Neural progenitor cell (in vitro differentiated cells): Measurements from ENCODE around the gene ALDH8A1. TPM values are rescaled to one million over a fixed set of nuclear protein-coding genes. Genes with fewer than 3 reads are reported as not detected.

ENCODE experiments used
- DNase-seq: peaks from one replicate; pipeline ENCODE4 v3.0.0-alpha.2; 2016; ENCODE audit warnings: low spot score
- H2AFZ ChIP-seq: fragments of 200-600 bp; sonication (generic); replicated peaks from 2 replicates; pipeline ENCODE4 v1.6.1; 2016; ENCODE audit warnings: antibody characterized with exemption
- H3F3A ChIP-seq: fragments of 200-600 bp; sonication (generic); 2 replicates; pipeline ENCODE4 v1.6.1; 2016; ENCODE audit warnings: antibody characterized with exemption, low read depth
- H3K27ac ChIP-seq: fragments of 200-600 bp; sonication (generic); 2 replicates; pipeline ENCODE4 v1.5.1; 2016; ENCODE audit warnings: mild to moderate bottlenecking
- H3K27me3 ChIP-seq: fragments of 200-600 bp; sonication (generic); 2 replicates; pipeline ENCODE4 v1.6.1; 2016; ENCODE audit warnings: mild to moderate bottlenecking, moderate library complexity
- H3K36me3 ChIP-seq: fragments of 200-600 bp; sonication (generic); 2 replicates; pipeline ENCODE4 v1.5.1; 2016
- H3K4me1 ChIP-seq: fragments of 200-600 bp; sonication (generic); 2 replicates; pipeline ENCODE4 v1.6.1; 2016; ENCODE audit warnings: mixed run types
- H3K4me2 ChIP-seq: fragments of 200-600 bp; sonication (generic); 2 replicates; pipeline ENCODE4 v1.6.1; 2016
- H3K4me3 ChIP-seq: fragments of 200-600 bp; sonication (generic); 2 replicates; pipeline ENCODE4 v1.5.1; 2016
- H3K79me2 ChIP-seq: fragments of 200-600 bp; sonication (generic); 2 replicates; pipeline ENCODE4 v1.6.1; 2016; ENCODE audit warnings: low read depth
- H3K9ac ChIP-seq: fragments of 200-600 bp; sonication (generic); 2 replicates; pipeline ENCODE4 v1.6.1; 2016
- H3K9me3 ChIP-seq: fragments of 200-600 bp; sonication (generic); 2 replicates; pipeline ENCODE4 v1.5.1; 2016; ENCODE audit warnings: low read depth
- H4K20me1 ChIP-seq: fragments of 200-600 bp; sonication (generic); 2 replicates; pipeline ENCODE4 v1.6.1; 2016; ENCODE audit warnings: low read depth
- H3K27ac Mint-ChIP-seq: 3 replicates; pipeline ENCODE4 v1.8.0; 2021; ENCODE audit warnings: mixed read lengths
- H3K27me3 Mint-ChIP-seq: 2 replicates; pipeline ENCODE4 v1.8.0; 2022; ENCODE audit warnings: low read depth, mild to moderate bottlenecking, inconsistent platforms, moderate library complexity, mixed read lengths; ENCODE audit not compliant: insufficient read depth
- H3K36me3 Mint-ChIP-seq: 3 replicates; pipeline ENCODE4 v1.8.0; 2021; ENCODE audit warnings: mixed read lengths
- H3K4me1 Mint-ChIP-seq: 3 replicates; pipeline ENCODE4 v1.8.0; 2021; ENCODE audit warnings: mixed read lengths
- H3K4me3 Mint-ChIP-seq: 3 replicates; pipeline ENCODE4 v1.8.0; 2021; ENCODE audit warnings: mild to moderate bottlenecking, moderate library complexity, mixed read lengths
- H3K9me3 Mint-ChIP-seq: 3 replicates; pipeline ENCODE4 v1.8.0; 2020; ENCODE audit warnings: mixed read lengths
- CTCF ChIP-seq: fragments of 200-600 bp; sonication (generic); IDR thresholded peaks from 2 replicates; pipeline ENCODE4 v1.5.1; 2017; ENCODE audit warnings: antibody characterized with exemption, mild to moderate bottlenecking
- EZH2 ChIP-seq: fragments of 200-600 bp; sonication (generic); IDR thresholded peaks from 2 replicates; pipeline ENCODE4 v1.6.1; 2017; ENCODE audit warnings: antibody characterized with exemption, mild to moderate bottlenecking, moderate library complexity
- EZH2phosphoT487 ChIP-seq: fragments of 200-600 bp; sonication (generic); IDR thresholded peaks from 2 replicates; pipeline ENCODE4 v1.6.1; 2017; ENCODE audit warnings: antibody characterized with exemption
- total RNA-seq: library from RNA; depleted of rRNA; stranded (reverse); fragments of >200 nt; gene quantifications from 2 replicates; pipeline ENCODE4 v1.2.3, GENCODE V29; 2015; ENCODE audit warnings: low replicate concordance

Gene ALDH8A1
- total RNA-seq, 1 donor from 2014 or later = not detected

GRCh38 chr6:134930463-134930862 is 19.4 kb downstream of the ALDH8A1 start:
- no peaks in the 10 kb centered on the region for H4K20me1 ChIP-seq
- no peak overlapping the region for H3K4me3 ChIP-seq
- no peak overlapping the region for H3K27ac ChIP-seq
- H3K9ac ChIP-seq = no peak overlapping the region
- no peak for DNase-seq
- no peaks in the 10 kb centered on the region for H3K27me3 ChIP-seq
- Mint-ChIP-seq H3K36me3 (no peaks in the 10 kb centered on the region), H3K27ac (no peak overlapping the region), H3K4me3 (no peak overlapping the region), H3K4me1 (no peaks in the 10 kb centered on the region), H3K27me3 (no peaks in the 10 kb centered on the region), H3K9me3 (peaks cover 2% of the 10 kb centered on the region)
- no peaks in the 10 kb centered on the region for H3K4me1 ChIP-seq
- TF ChIP-seq CTCF (no peak), EZH2 (no peak), EZH2phosphoT487 (no peak)
- H3K36me3 ChIP-seq = no peaks in the 10 kb centered on the region
- H3K79me2 ChIP-seq = no peaks in the 10 kb centered on the region
- no peak overlapping the region for H2AFZ ChIP-seq
- no peaks in the 10 kb centered on the region for H3K9me3 ChIP-seq
- no peaks in the 10 kb centered on the region for H3F3A ChIP-seq
- no peak overlapping the region for H3K4me2 ChIP-seq

- Histone ChIP-seq H3K9ac (no peak overlapping the region), H3K9me3 (no peaks in the 10 kb centered on the region), H3K36me3 (no peaks in the 10 kb centered on the region), H3F3A (no peaks in the 10 kb centered on the region), H3K27ac (no peak overlapping the region), H3K79me2 (no peaks in the 10 kb centered on the region), H4K20me1 (no peaks in the 10 kb centered on the region), H3K4me1 (no peaks in the 10 kb centered on the region), H3K4me2 (no peak overlapping the region), H3K27me3 (no peaks in the 10 kb centered on the region), H2AFZ (no peak overlapping the region), H3K4me3 (no peak overlapping the region)
- no peak for DNase-seq
- Mint-ChIP-seq H3K27ac (no peak overlapping the region), H3K9me3 (no peaks in the 10 kb centered on the region), H3K27me3 (no peaks in the 10 kb centered on the region), H3K36me3 (no peaks in the 10 kb centered on the region), H3K4me3 (no peak overlapping the region), H3K4me1 (no peaks in the 10 kb centered on the region)
- TF ChIP-seq CTCF = no peak
- TF ChIP-seq EZH2phosphoT487 = no peak
- TF ChIP-seq EZH2 = no peak
Observed at GRCh38 chr6:134928151-134928900, 21.6 kb downstream of the ALDH8A1 start.

- H3K79me2 ChIP-seq = no peaks in the 10 kb centered on the region
- no peaks in the 10 kb centered on the region for H3F3A ChIP-seq
- no peak overlapping the region for H2AFZ ChIP-seq
- no peaks in the 10 kb centered on the region for H4K20me1 ChIP-seq
- Mint-ChIP-seq H3K9me3 (no peaks in the 10 kb centered on the region), H3K4me3 (no peak overlapping the region), H3K36me3 (no peaks in the 10 kb centered on the region), H3K4me1 (peaks cover 10% of the 10 kb centered on the region), H3K27ac (no peak overlapping the region), H3K27me3 (no peaks in the 10 kb centered on the region)
- no peak overlapping the region for H3K4me2 ChIP-seq
- no peak overlapping the region for H3K4me3 ChIP-seq
- H3K9me3 ChIP-seq = no peaks in the 10 kb centered on the region
- no peaks in the 10 kb centered on the region for H3K36me3 ChIP-seq
- no peak for DNase-seq
- H3K4me1 ChIP-seq = peaks cover 4% of the 10 kb centered on the region
- H3K27ac ChIP-seq = no peak overlapping the region
- TF ChIP-seq EZH2phosphoT487 (no peak), EZH2 (no peak), CTCF (no peak)
- no peaks in the 10 kb centered on the region for H3K27me3 ChIP-seq
- H3K9ac ChIP-seq = no peak overlapping the region
Observed at GRCh38 chr6:134925800-134926199, 24.1 kb downstream of the ALDH8A1 start.
